Glomerular visceral epithelial cell (primary cell): ENCODE measurements around the gene JAZF1.
A peak's percentile ranks its signal among the peaks of the same experiment; 100 is the strongest.
"Not testable (repeated sequence)": the region's sequence is repeated elsewhere in the genome, so short reads cannot be mapped to it uniquely, and the experiment has no call there.

Source experiments
- DNase-seq: peaks from one replicate; pipeline ENCODE4 v3.0.0-alpha.2; 2016; ENCODE audit errors: extremely low spot score

Gene JAZF1

GRCh38 chr7:27914409-27914808 lies 266.2 kb downstream of the JAZF1 start:
- no peak for DNase-seq

GRCh38 chr7:27912751-27913150 lies 267.8 kb downstream of the JAZF1 start:
- no peak for DNase-seq

GRCh38 chr7:27911920-27912319 lies 268.7 kb downstream of the JAZF1 start:
- DNase-seq = no peak

GRCh38 chr7:27910326-27910725 lies 270.3 kb downstream of the JAZF1 start:
- DNase-seq = no peak

- DNase-seq = no peak
These were observed 271.9 kb downstream of the JAZF1 start for GRCh38 chr7:27908534-27909165.

GRCh38 chr7:27906385-27907091 lies 274.1 kb downstream of the JAZF1 start:
- no peak for DNase-seq

GRCh38 chr7:27905951-27906350 lies 274.6 kb downstream of the JAZF1 start:
- no peak for DNase-seq

- peak; percentile 47 for DNase-seq
These were observed 279.4 kb downstream of the JAZF1 start for GRCh38 chr7:27901028-27901760.

GRCh38 chr7:27900006-27900405 lies 280.6 kb downstream of the JAZF1 start:
- DNase-seq = no peak

- DNase-seq = no peak
These were observed 281.0 kb downstream of the JAZF1 start for GRCh38 chr7:27899601-27900000.

- DNase-seq = no peak
These were observed 283.2 kb downstream of the JAZF1 start for GRCh38 chr7:27897441-27897847.

GRCh38 chr7:27897001-27897400 lies 283.6 kb downstream of the JAZF1 start:
- no peak for DNase-seq

- DNase-seq = no peak
These were observed 285.0 kb downstream of the JAZF1 start for GRCh38 chr7:27895551-27895950.

GRCh38 chr7:27890205-27890849 lies 290.3 kb downstream of the JAZF1 start:
- DNase-seq = no peak

- no peak for DNase-seq
These were observed 290.8 kb downstream of the JAZF1 start for GRCh38 chr7:27889800-27890199.

- DNase-seq = no peak
These were observed 291.9 kb downstream of the JAZF1 start for GRCh38 chr7:27888736-27889135.

- not testable (repeated sequence) for DNase-seq
These were observed 293.9 kb downstream of the JAZF1 start for GRCh38 chr7:27886710-27887109.

GRCh38 chr7:27885652-27886051 lies 294.9 kb downstream of the JAZF1 start:
- DNase-seq = no peak

GRCh38 chr7:27883696-27884095 lies 296.9 kb downstream of the JAZF1 start:
- DNase-seq = no peak

GRCh38 chr7:27876756-27877155 lies 303.8 kb downstream of the JAZF1 start:
- no peak for DNase-seq

- no peak for DNase-seq
These were observed 304.8 kb downstream of the JAZF1 start for GRCh38 chr7:27875832-27876231.

GRCh38 chr7:27875061-27875460 lies 305.5 kb downstream of the JAZF1 start:
- no peak for DNase-seq
